ENCODE measurements around the gene EIF2S1.
A peak's percentile ranks its signal among the peaks of the same experiment; 100 is the strongest.
"Not testable (repeated sequence)": the region's sequence is repeated elsewhere in the genome, so short reads cannot be mapped to it uniquely, and the experiment has no call there.

Gene EIF2S1

DNA sequence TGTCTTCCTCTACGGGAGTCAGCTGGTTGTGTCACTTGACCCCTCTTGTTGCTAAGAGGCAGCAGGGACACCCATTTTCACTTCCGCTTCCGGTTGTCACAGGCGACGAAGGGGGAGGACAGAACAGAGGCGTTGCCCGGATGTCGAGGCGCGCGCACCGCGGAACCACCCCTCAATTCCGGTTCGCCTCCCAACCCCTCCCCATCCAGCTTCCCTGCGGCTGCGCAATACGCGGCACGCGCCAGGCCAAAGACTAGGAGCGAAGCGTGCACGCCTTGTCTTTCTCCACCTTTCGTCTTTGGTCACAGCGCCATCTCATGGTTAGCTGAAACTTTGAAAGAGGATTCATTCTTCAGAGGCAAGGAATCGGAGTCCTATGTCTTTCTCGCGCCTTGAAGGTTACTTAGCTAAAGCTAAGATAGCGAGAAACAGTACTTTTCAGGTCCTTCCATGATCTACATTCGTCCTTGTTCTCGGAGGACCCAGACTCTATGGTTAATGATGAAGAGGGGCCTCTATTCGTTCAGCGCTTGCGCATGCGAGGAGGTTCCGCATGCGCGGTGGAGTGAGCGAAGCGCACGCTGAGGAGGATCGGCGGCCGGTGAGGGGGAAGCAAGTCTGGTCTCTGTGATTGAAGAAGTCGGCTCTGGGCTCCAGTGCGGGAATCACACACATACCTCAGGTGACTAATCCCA is at the start of gene EIF2S1, which contains the start of gene ATP6V1D:
Gene EIF2S1 (plus strand): TSS at position 554 of the 695 bp plus-strand sequence. CDS start 4,440 bp downstream, outside the sequence.
Gene ATP6V1D (minus strand): TSS at position 30 of the 695 bp plus-strand sequence. CDS start 106 bp downstream, outside the sequence.
- DNase-seq: peak; percentile 98 to 99

DNA sequence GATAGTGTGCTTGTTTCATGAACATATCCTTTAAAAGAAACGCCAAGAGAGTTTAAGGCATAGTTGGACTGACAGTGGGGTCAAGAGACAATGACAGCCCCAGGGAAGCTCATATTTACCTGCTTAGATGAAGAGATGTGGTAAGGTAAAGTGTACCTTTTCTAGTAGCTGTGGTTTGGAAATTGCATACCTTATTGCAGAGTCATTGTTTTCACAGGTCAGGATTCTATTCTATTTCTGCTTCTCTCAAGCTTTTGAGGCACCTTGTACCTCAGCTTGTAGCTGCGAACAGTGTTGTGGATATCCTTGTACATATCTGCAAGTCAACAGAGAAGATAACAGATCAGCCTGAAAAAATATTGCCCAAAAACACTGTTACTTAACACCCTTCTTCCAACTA is 48.3 kb upstream of the EIF2S1 start:
- DNase-seq: no peak

DNA sequence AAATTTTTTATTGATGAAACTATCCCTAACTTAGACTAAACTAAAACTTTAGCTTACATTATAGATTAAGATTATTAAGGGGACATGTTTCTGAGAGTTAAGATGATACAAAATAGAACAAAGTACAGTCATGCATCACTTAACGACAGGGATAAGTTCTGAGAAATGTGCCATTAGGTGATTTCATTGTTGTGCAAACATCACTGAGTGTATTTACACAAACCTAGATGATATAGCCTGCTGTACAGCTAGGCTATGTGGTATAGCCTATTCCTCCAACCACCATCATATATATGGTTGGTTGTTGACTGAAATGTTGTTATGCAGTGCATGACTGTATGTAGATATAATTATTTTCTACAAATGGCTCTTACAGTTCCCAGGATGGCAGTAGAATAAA is 47.0 kb upstream of the EIF2S1 start:
- no peak for DNase-seq

DNA sequence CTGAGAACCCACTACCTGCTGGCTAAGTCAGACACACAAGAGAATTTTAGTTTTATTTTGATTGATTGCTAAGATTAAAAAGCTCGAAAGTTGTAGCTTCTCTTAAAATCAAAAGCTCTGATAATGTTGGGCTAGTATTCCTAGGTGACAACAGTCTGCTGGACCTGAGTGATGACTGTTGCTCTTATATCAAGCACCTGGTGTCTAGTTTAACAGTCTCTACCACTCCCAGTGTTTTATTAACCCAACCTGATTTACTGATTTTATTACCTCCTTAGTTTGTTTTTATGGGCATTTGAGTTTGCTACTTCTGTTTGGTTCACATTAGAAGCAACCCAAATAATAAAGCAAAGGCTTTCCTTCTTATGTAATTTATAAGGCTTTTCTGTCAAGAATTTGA is 42.3 kb upstream of the EIF2S1 start:
- DNase-seq: no peak

DNA sequence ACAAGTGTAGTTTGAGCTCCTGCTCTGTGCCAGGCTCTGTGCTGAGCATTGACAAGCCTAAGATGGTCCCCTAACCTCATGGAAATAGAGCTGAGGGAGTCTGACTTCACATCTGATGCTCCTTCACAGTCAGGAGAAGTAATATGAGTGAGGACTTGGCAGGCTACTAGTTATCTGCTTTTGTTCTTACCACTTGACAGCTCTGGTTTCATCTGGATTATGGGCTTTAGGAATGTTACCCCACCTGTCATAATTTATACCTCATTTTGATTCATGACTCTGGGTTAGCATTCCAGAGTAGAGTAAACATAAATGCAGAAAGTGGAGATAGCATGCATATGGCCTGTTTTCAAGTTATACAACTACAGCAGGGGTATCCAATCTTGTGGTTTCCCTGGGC is 41.0 kb upstream of the EIF2S1 start:
- DNase-seq: no peak

DNA sequence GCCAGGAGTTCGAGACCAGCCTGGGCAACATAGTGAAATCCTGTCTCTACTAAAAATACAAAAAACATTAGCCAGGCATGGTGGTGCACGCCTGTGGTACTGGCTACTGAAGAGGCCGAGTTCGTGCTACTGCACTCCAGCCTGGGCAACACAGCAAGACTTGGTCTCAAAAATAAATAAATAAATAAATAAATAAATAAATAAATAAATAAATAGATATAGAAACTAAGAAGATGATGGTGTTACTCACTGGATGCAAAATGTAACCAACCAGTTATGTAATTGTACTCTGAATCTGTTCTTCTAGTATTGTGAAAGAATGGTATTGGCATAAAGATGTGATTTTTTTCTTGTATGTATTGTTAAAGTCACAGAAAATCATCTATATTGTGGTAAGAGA is 30.5 kb upstream of the EIF2S1 start:
- DNase-seq: not testable (repeated sequence)

DNA sequence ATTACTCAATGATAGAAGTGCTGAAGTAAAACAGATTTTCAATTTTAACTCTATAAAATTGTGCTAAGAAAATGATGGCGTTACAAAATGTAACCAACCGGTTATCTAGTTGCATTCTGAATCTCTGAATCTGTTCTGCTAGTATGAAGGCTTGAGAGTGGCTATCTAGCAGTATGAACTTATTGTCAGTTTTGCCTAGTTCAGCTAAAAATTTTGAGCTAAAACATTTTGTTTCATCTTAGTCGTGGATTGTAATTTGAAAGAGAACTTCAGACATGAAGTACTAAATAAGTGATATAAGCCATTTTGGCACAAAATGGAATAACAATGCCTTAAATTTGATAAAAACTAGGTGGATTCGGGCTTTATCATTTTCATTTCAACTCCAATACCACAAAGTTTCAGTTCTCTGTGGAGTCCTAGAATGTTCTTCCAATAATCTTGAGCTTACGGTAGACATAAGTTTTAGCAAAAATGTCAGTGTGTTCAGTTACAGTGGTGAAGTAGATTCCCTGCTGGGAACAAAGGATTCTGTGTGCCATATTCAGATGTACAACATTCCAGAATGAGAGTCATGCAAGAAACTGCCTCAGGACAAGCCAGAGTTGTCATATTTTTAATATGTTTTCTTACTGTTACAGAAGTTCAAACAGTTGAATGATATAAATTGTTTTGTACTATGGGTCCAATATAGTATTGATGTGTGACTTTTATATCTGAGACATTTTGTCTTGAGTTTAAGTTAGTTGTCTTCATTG is 28.6 kb upstream of the EIF2S1 start:
- DNase-seq: no peak

DNA sequence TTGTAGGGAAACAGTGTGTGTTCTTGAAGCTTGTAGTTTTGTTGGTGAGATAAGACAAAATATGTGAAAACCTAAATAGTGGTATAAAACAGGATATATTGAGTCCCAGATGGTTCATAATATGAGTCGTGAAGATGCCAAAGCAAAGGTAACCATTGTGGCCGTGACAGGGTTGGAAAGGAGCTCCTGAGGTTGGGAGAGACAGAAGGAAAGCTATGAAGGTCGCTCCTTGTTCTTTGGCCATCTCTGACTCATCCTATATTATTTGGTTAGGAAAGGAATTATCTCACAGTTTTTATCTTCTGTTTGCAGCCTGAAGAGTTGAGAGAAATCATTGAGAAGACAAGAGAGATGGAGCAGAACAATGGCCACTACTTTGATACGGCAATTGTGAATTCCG is 27.7 kb upstream of the EIF2S1 start:
- no peak for DNase-seq

DNA sequence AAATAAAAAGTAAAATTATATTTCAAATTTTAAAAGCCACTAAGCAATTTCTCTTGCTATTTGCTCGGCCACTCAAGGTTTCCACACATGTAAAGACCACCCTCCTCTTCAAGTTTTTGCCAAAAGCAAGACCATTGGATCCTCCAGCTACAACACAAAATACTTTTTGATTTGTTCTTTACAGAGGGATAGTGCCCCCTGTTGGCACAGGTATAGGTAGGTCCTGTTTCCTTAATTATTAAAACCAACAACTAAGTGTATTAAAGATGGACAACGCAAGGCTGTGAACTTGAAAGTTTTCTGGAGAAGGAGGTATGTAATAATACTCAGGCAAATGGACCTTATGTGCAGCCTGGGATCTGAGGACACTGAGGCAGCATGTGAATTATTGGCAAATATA is 24.3 kb upstream of the EIF2S1 start:
- DNase-seq: no peak

DNA sequence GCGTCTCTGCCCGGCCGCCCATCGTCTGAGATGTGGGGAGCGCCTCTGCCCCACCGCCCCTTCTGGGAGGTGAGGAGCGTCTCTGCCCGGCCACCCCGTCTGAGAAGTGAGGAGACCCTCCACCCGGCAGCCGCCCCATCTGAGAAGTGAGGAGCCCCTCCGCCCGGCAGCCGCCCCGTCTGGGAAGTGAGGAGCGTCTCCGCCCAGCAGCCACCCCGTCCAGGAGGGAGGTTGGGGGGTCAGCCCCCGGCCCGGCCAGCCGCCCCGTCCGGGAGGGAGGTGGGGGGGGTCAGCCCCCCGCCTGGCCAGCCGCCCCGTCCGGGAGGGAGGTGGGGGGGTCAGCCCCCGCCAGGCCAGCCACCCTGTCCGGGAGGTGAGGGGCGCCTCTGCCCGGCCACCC is 18.9 kb upstream of the EIF2S1 start:
- not testable (repeated sequence) for DNase-seq

DNA sequence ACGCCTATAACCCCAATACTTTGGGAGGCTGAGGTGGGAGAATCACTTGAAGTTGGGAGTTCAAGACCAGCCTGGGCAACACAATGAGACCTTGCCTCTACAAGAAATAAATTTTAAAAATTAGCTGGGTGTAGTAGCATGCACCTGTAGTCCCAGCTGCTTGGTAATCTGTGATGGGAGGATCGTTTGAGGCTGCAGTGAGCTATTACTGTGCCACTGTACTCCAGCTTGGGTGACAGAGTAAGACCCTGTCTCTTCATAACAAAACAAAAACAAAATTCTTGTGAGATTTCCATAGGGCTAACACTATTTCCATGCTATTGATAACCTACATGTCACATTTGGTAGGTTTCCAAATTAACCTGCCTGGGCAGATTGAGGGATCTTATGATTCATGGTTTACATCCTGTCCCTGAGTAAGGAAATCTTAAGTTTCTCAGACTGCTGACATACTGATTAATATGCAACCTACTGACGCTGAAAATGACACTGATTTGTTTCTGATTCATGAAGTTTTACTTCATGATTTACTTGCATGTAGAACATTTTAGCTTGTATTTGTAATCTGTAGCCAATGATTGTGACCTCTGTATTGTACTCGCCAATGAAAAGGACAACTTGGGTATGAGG is 16.4 kb upstream of the EIF2S1 start:
- DNase-seq: no peak

DNA sequence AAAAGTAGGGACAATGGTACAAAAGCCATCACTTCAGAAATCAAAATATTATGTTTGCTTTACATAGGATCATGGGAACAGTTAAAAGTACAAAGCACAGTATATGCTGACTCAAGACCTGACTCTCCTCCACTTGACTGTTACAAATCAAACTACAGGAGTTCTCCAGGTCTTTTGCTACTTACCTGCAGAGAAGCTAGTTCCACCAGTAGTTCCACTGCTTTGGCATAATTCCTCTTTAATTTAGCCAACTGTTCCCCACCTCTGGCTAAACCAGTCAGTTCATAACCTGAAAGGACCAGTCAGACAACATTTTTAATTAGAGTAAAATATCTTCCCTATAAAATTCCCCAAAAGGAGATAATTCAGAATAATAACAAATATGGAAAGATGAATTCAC is 14.5 kb upstream of the EIF2S1 start:
- DNase-seq: no peak

DNA sequence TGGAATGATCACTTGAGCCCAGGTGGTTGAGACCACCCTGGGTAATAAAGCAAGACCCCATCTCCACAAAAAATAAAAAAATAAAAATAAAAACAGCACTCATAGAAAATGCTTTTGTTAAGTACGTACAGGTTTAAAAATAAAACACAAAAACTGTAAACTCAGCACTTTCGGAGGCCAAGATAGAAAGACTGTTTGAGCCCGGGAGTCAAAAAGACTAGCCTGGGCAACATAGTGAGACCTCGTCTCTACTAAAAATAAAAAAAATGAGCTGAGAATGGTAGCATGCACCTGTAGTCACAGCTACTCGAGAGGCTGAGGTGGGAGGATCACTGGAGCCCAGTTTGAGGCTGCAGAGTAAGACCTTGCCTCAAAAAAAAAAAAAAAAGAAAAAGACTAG is 8.1 kb upstream of the EIF2S1 start:
- DNase-seq: no peak

DNA sequence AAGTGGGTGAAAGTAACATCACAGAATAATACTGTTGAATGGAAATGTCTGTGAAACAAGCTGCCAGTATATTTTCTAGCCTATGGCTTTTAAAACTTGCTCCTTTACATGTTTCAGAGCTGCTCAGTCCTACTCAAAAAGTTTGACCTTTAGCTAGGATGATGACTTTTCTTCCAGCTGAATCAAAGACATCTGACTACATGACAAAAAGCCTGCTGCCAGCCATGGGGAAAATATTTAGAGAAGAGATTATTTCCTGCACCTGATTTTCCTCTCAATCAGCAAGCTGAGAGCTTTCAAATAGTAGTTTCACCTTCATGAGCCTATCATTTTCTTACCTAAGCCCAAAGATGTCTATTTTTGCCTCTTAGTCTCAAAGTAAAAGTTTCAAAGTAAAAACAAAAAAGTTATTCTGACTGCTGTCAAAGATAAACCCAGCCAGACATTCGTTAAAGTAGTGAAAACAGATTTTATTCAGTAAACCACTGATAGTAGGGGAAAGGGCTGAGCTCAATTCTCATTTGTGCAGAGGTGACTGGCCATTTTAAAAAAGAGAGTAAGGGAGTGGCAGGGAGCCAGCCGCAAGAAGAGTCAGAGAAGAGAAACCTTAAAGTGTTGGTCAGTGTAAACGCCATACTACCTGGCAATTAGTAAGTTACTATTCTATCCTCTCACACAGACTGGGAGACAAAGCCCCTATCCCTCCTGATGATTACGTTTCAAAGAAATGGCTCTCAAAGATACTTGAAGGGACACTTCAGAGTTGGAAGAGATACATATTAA is 2.8 kb upstream of the EIF2S1 start:
- DNase-seq: no peak

DNA sequence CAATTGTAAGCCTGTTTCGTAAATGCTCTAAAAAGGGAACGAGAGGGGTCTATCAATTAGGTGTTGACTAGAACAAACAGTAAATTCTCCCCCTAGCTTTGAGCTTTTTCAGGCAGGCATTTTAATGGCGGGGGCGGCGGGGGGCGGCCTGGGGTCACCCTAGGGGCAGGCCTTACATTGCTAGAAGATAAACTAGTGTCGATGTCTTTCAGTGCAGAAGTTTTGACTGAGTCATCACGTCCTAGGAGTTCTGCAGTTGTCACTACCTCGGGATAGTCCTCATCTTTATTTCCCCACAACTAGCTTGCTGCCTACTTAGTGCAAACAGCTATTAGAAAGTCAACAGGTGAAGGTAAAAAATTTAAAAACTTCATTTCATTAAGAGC is 2.2 kb upstream of the EIF2S1 start:
- no peak for DNase-seq

DNA sequence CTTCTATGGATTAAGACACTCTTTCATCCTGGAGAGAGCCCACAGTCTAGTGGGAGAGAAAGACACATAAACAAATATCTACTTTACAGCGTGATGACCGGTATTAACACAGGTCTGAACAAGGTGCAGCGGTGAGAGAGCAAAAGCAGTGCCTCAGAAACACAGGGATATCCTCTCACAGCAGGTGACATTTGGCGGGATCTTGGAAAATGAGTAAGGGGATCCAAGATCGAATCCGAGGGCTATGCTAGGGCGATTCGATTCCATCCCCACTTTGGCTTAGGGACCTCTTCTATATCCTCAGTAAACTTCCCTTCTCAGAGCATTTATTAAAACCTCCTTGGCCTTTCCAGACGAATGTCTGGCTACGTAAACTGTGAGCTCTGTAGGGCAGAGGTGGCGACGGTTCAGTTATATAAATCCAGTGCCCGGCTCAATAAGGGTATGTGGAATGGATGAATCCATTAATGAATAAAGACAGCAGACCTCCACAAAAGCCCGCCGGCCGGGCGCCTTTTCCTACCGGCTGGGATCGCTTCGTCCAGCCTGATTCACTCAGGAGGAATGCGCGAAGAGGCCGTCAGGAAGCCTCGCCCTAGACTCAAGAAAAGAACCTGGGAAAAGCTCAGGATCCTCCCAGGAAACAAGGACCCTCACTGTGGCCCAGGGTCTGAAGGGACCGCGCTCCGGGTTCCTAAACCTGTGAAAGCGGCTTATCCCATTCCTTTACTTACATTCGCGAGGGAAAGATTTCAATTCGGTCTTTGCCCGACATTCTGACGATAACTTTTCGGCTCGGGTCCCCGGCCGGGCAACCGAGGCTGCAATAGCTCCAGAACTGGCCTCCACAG is 979 bp upstream of the EIF2S1 start:
- no peak for DNase-seq

DNA sequence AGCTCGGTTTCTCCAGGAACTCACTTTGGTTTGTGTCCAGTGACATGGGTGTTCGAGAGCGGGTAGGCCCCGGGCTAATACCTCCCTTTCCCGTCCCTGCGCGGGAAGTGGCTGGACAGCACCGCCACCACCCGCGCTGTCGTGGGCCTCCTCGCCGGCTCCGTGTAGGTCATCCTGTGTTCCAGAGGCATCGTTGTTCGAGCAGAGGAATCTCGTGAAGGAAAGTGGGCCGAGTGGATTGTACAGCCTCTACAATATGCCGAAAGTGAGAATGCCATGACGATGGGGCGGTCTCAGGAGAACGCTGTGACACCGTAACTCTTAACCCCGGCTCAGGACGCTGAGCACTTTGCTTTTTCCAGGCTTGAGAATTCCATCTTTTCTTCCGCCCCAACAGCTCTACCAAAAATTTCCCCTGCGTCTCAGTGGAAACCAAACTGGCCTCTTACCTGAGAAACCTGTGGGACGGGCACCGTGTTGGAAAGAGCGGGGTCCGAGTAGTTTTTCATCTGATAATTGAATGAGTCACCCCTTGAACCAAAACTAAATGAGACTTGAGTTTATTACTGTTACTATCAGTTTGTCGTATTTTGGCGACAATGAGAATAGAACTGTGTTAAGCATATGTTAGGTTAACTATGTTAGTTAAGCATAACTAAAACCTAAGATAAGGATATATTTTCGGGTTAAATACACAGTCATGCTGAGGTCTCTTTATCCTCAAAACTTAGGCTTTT is 510 bp downstream of the EIF2S1 start:
- DNase-seq: peak; percentile 15 to 31

DNA sequence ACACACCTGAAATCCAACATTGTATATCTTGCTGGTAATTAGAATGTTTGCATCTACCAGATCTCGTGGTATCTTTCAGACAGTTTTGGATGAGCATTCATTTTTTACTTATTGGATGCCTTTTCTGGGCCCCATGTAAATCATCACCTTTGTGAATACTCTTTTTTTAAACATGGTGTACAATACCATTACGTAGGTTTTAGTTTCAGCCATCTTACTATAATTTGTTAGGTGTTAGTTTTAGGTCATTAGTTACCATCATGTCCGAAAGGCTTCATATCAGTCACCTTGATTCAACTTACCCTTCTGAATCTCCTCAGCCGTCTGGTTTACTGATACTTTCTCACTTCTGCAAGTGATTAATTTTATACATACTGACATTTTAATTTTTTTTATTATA is 5.3 kb downstream of the EIF2S1 start:
- no peak for DNase-seq

DNA sequence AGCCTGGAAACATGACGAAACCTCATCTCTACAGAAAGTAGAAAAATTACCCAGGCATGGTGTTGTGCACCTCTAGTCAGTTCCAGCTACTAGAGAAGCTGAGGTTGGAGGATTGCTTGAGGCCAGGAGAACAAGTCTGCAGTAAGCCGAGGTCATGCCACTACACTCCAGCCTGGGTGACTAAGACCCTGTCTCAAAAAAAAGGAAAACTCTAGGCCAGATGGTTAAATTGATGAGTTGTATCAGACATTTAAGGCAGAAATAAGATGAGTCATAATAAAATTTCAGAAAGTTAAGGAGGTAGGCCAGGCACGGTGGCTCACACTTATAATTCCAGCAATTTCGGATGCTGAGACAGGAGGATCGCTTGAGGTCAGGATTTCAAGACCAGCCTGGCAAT is 10.7 kb downstream of the EIF2S1 start:
- no peak for DNase-seq

DNA sequence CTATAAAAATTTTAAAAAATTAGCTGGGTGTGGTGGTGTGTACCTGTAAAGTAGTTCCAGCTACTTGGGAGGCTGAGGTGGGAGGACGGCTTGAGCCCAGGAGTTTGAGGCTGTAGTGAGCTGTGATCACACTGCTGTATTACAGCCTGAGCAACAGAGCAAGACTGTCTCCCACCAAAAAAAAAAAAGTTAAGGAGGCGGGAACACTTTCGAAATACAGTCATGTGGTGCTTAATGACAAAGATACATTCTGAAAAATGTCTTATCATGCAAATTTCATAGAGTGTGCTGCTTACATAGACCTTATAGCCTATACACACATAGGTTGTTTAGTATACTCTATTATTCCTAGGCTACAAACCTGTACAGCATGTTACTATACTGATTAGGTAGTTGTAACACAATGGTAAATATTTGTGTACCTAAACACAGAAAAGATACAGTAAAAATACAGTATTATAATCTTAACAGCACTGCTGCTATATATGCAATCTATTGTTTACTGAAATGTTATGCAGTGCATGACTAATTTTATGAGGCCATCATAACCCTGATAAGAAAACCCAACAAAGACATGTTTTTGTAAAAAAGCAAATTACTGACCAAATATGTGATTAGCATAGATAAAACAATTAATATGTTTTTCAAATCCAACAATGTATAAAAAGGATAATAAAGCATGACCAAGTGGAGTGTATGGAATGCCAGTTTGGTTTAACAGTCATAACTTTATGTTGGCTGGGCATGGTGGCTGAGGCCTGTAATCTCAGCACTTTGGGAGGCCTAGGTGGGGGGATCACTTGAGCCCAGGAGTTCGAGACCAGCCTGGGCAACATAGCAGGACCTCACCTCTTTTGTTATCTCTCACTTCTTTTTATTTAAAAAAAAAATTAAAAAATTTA is 11.4 kb downstream of the EIF2S1 start:
- DNase-seq: no peak

All from stimulated activated CD4-positive, alpha-beta T cell treated with anti-CD3 and anti-CD28 coated beads, Interleukin-4, amount 100 ng/mL, for 4 hours (primary cell).